K562 (cell line): ENCODE measurements around the gene PHLDB1. TPM values are rescaled to one million over a fixed set of nuclear protein-coding genes. Genes with fewer than 3 reads are reported as not detected.
A peak's percentile ranks its signal among the peaks of the same experiment; 100 is the strongest.
"Not testable (repeated sequence)": the region's sequence is repeated elsewhere in the genome, so short reads cannot be mapped to it uniquely, and the experiment has no call there.

Experiments
- ATAC-seq: fragments of 200-7000 bp; cut with Tn5 transposase; 3 replicates; pipeline ENCODE4 v1.9.1; 2020; ENCODE audit warnings: moderate library complexity
- BruUV-seq: library from RNA; stranded (reverse); fragments of 400-500 nt; replicated peaks from 2 replicates; lab custom pipeline; 2021; lab: Mats Ljungman, UMichigan
- CTCF ChIA-PET: fragments of 300-600 bp; formaldehyde crosslinking; extraction: SDS; loops from one replicate; lab custom pipeline; 2021; ENCODE audit warnings: low intra/inter-chr PET ratio; lab: Yijun Ruan, JAX
- POLR2A ChIA-PET: fragments of 300-600, 350-650 bp; sonication (Branson Sonifier 250); formaldehyde crosslinking; extraction: SDS; loops from one replicate; lab custom pipeline; 2021; ENCODE audit warnings: antibody characterized with exemption, inconsistent platforms; lab: Yijun Ruan, JAX
- DNase-seq, 4 experiments: peaks; one replicate each; pipeline versions ENCODE4 v3.0.0 to v3.0.0-alpha.2; 2011 to 2018; ENCODE audit warnings: low spot score in 3 of 4, mixed read lengths in 3 of 4; ENCODE audit errors: extremely low read depth in 1 of 4
- FAIRE-seq: peaks from 2 replicates; lab custom pipeline; 2011; peaks lifted over from hg19 to GRCh38; lab: Jason Lieb, UNC
- H2AFZ ChIP-seq: 2 replicates; pipeline ENCODE4 v1.6.0; 2011; ENCODE audit warnings: low read depth, low read length, control low read depth, inconsistent platforms
- H3K27ac ChIP-seq: fragments of 200-600 bp; 3 replicates; pipeline ENCODE4 v1.8.0; 2011; ENCODE audit warnings: low read depth, mild to moderate bottlenecking, control low read depth, inconsistent platforms, low read length, moderate library complexity, mixed read lengths; ENCODE audit errors: extremely low read depth
- H3K27me3 ChIP-seq, 2 experiments: fragments of 300-600 bp in 1 of 2; 2 replicates in 1 of 2; 3 replicates in 1 of 2; pipeline versions ENCODE4 v1.6.0 to v1.8.0; 2011; ENCODE audit warnings: inconsistent platforms in 2 of 2, low read length in 2 of 2, mild to moderate bottlenecking in 1 of 2, mixed read lengths in 1 of 2, moderate library complexity in 1 of 2; ENCODE audit not compliant: control insufficient read depth in 2 of 2, insufficient read depth in 2 of 2
- H3K36me3 ChIP-seq: fragments of 300-600 bp; 3 replicates; pipeline ENCODE4 v1.8.0; 2011; ENCODE audit warnings: mild to moderate bottlenecking, low read length, inconsistent platforms; ENCODE audit not compliant: control insufficient read depth, insufficient read depth
- H3K4me1 ChIP-seq, 2 experiments: fragments of 200-600 bp in 1 of 2; replicated peaks in 1 of 2; 2 replicates in 1 of 2; 3 replicates in 1 of 2; pipeline versions ENCODE4 v1.5.1 to v1.8.0; 2011; ENCODE audit warnings: inconsistent platforms in 2 of 2, low read length in 2 of 2, mild to moderate bottlenecking in 1 of 2, mixed read lengths in 1 of 2, moderate library complexity in 1 of 2; ENCODE audit not compliant: control insufficient read depth in 2 of 2, insufficient read depth in 2 of 2
- H3K4me2 ChIP-seq: 2 replicates; pipeline ENCODE4 v1.6.1; 2011; ENCODE audit warnings: low read length, control low read depth, inconsistent platforms, mixed read lengths; ENCODE audit not compliant: insufficient read depth
- H3K4me3 ChIP-seq: fragments of 200-600 bp; sonication (generic), shearing (Covaris generic); 2 replicates; pipeline ENCODE4 v1.5.1; 2016; ENCODE audit warnings: control low read depth, inconsistent platforms
- H3K79me2 ChIP-seq: fragments of 200-600 bp; 3 replicates; pipeline ENCODE4 v1.8.0; 2011; ENCODE audit warnings: low read length, inconsistent platforms; ENCODE audit not compliant: control insufficient read depth, insufficient read depth
- H3K9ac ChIP-seq, 2 experiments: 2 replicates each; pipeline versions ENCODE4 v1.6.0 to v1.6.1; 2011; ENCODE audit warnings: low read depth in 2 of 2, low read length in 2 of 2, control low read depth in 1 of 2, inconsistent platforms in 1 of 2, mild to moderate bottlenecking in 1 of 2, mixed read lengths in 1 of 2; ENCODE audit not compliant: insufficient read depth in 1 of 2
- H3K9me1 ChIP-seq: one replicate; pipeline ENCODE4 v1.6.0; 2011; ENCODE audit warnings: inconsistent platforms, mild to moderate bottlenecking, low read length, moderate library complexity; ENCODE audit not compliant: control insufficient read depth, insufficient read depth
- H3K9me3 ChIP-seq: replicated peaks from 2 replicates; pipeline ENCODE4 v1.5.1; 2011; ENCODE audit warnings: low read depth, low read length, inconsistent platforms; ENCODE audit not compliant: control insufficient read depth, insufficient read depth
- H4K20me1 ChIP-seq: replicated peaks from 2 replicates; pipeline ENCODE4 v1.6.1; 2011; ENCODE audit warnings: low read length, inconsistent platforms, mixed read lengths; ENCODE audit not compliant: control insufficient read depth, insufficient read depth
- ARID1B ChIP-seq: fragments of 450-650 bp; IDR thresholded peaks from 2 replicates; pipeline ENCODE4 v1.6.1; 2016; ENCODE audit warnings: antibody characterized with exemption, mild to moderate bottlenecking, inconsistent platforms
- GATA2 ChIP-seq: sonication (generic); formaldehyde crosslinking; IDR thresholded peaks from 2 replicates; pipeline ENCODE4 v1.4.0; 2020; ENCODE audit warnings: mild to moderate bottlenecking, missing genetic modification reagents
- HMBOX1 ChIP-seq: sonication (generic); IDR thresholded peaks from 2 replicates; pipeline ENCODE4 v1.6.1; 2016
- HMGXB4 ChIP-seq: sonication (generic); formaldehyde crosslinking; IDR thresholded peaks from 2 replicates; pipeline ENCODE4 v1.8.1; 2023; ENCODE audit warnings: mild to moderate bottlenecking, missing genetic modification reagents
- HOXB6 ChIP-seq: fragments of 250-450 bp; sonication (Bioruptor Pico); IDR thresholded peaks from 2 replicates; pipeline ENCODE4 v1.5.1; 2022; ENCODE audit warnings: mild to moderate bottlenecking, borderline replicate concordance
- NBN ChIP-seq: fragments of 450-650 bp; IDR thresholded peaks from 2 replicates; pipeline ENCODE4 v1.6.1; 2016; ENCODE audit warnings: low read depth, mild to moderate bottlenecking
- RBM22 ChIP-seq: fragments of 200-400 bp; formaldehyde crosslinking; IDR thresholded peaks from 2 replicates; pipeline ENCODE4 v1.6.1; 2018; ENCODE audit warnings: low read length, low read depth; ENCODE audit not compliant: poor library complexity, severe bottlenecking
- SIN3A ChIP-seq, 2 experiments: fragments of 150-350 bp in 1 of 2; IDR thresholded peaks; 2 replicates each; pipeline ENCODE4 v1.6.1; 2011 to 2016; ENCODE audit warnings: borderline replicate concordance in 2 of 2, low read depth in 2 of 2, low read length in 2 of 2, mild to moderate bottlenecking in 2 of 2, moderate library complexity in 2 of 2; ENCODE audit not compliant: control insufficient read depth in 1 of 2
- SOX6 ChIP-seq: fragments of 450-650 bp; IDR thresholded peaks from 2 replicates; pipeline ENCODE4 v1.6.1; 2014; ENCODE audit warnings: mild to moderate bottlenecking
- WGBS: fragments of 100-300 bp; shearing (Covaris generic); methylation state at CpG from one replicate; pipeline ENCODE4 v1.1.6; 2016; ENCODE audit warnings: low coverage, mixed read lengths; ENCODE audit not compliant: insufficient coverage; ENCODE audit errors: missing lambda C conversion rate; 5-methylcytosine and 5-hydroxymethylcytosine counted together
- in situ Hi-C: fragments of 300-500 bp; cut with MboI; formaldehyde crosslinking; loops from 4 replicates; pipeline ENCODE4 v1.15.0; 2018; ENCODE audit warnings: inconsistent platforms, mixed read lengths
- intact Hi-C: fragments of 100-400 bp; cut with micrococcal nuclease; formaldehyde crosslinking; loops from 2 replicates; pipeline ENCODE4 v1.14.2; 2022
- polyA plus RNA-seq, 8 experiments: library from polyadenylated mRNA; depleted of rRNA in 4 of 8; stranded (reverse) in 5 of 8; unstranded in 3 of 8; fragments of >200 nt; fragmentation: Nextera tagmentation in 2 of 8; fragmentation: Illumina TruSeq in 1 of 8; extraction: Ambion mirVana in 2 of 8; extraction: Trizol in 1 of 8; gene quantifications; 2 replicates each; pipeline versions ENCODE4 v1.2.1 to v1.2.3, GENCODE V29; 2011 to 2014; ENCODE audit warnings: inconsistent platforms in 1 of 8, missing spikeins in 1 of 8
- total RNA-seq, 7 experiments: library from RNA; depleted of rRNA in 6 of 7; stranded (reverse); fragments of >200 nt in 6 of 7; fragmentation: Illumina TruSeq in 2 of 7; extraction: Trizol in 2 of 7; gene quantifications; 2 replicates each; pipeline versions ENCODE4 v1.2.1 to v1.2.3, GENCODE V29; 2011 to 2021; ENCODE audit warnings: low replicate concordance in 1 of 7

PHLDB1 gene
- total and polyA plus RNA-seq, 9 of the 15 experiments (the other 6 are each of a cell fraction or from before 2014, with no cell fraction given), result 2.0 to 28.7 (median 16.2) TPM

GRCh38 chr11:118602331-118602730 is 5.1 kb upstream of the PHLDB1 start (continued):
- peak; percentile 59; the same call in 1 of the 2 replicates for TF ChIP-seq ARID1B
- TF ChIP-seq GATA2 (CRISPR knock-in tag), result peak; percentile 28; the same call in 1 of the 2 replicates
- 0 out of 2 replicates have a peak, but pooled peaks have one; percentile 14 for TF ChIP-seq SOX6
- TF ChIP-seq HOXB6 (CRISPR knock-in tag), result no peak
- TF ChIP-seq NBN, result peak; percentile 69; the same call in 1 of the 2 replicates
- TF ChIP-seq HMGXB4 (CRISPR knock-in tag), result no peak
- TF ChIP-seq HMBOX1, result peak; percentile 88
- no peak for TF ChIP-seq RBM22
- no peak for TF ChIP-seq SIN3A (IDR thresholded peaks at IDR 0.05; ENCODE audit: borderline replicate concordance in 2 of 2, control insufficient read depth in 1 of 2, low read depth in 2 of 2, low read length in 2 of 2)
- TF ChIP-seq, all 486 proteins: peak for 12

GRCh38 chr11:118603709-118604108 is 3.7 kb upstream of the PHLDB1 start:
- H3K27me3 ChIP-seq, H3K9ac ChIP-seq, H3K27ac ChIP-seq, H3K9me3 ChIP-seq, H3K4me3 ChIP-seq, in situ Hi-C loops, H3K4me2 ChIP-seq, H3K9me1 ChIP-seq, BruUV-seq, FAIRE-seq, H4K20me1 ChIP-seq, H3K79me2 ChIP-seq, H2AFZ ChIP-seq, DNase-seq, ATAC-seq, CTCF ChIA-PET: not testable (repeated sequence)
- POLR2A ChIA-PET, result interaction anchor here (1.2 to 1.8 kb wide), 4 partner anchors 20 to 244 kb away, joined by 4 to 5 read pairs (median 4); partner anchors contain the start of gene UBE4A
- Histone ChIP-seq H3K4me1 (peaks cover 39 to 49% of the 10 kb centered on the region in 2 experiments), H3K36me3 (peaks cover 33% of the 10 kb centered on the region)
- intact Hi-C loops, result loop anchor here (2.0 kb wide), 1 partner anchor 31 kb away; the partner anchor contains the start of gene ARCN1
- 85% methylated on average over 8 of the region's 8 CpGs for WGBS
